Measurements from ENCODE around the gene TAGLN. TPM values are rescaled to one million over a fixed set of nuclear protein-coding genes. Genes with fewer than 3 reads are reported as not detected.

TAGLN gene
- polyA plus RNA-seq, 4 donors = 57.9 to 611 (median 134) TPM

GRCh38 chr11:117188620-117189081, 10.5 kb upstream of the TAGLN start:
- H3K27ac ChIP-seq (ENCODE audit: low read depth in 1 of 3, low read length in 2 of 3) = no peak overlapping the region
- 83 to 89% (median 87%) methylated on average over 19 to 20 of the region's 20 CpGs for whole genome bisulfite sequencing, 3 donors
- H3K4me1 ChIP-seq (ENCODE audit: control insufficient read depth in 3 of 3, insufficient read depth in 2 of 3, low read depth in 1 of 3, low read length in 2 of 3) = peaks cover 0 to 9% (median 0%) of the 10 kb centered on the region in 3 donors
- peaks cover 6 to 91% (median 12%) of the 10 kb centered on the region in 3 donors for H3K36me3 ChIP-seq (ENCODE audit: control insufficient read depth in 3 of 3, insufficient read depth in 2 of 3, low read depth in 1 of 3, low read length in 3 of 3)
- no peak for FAIRE-seq
- H3K9me3 ChIP-seq (ENCODE audit: control insufficient read depth in 2 of 2, insufficient read depth in 1 of 2, low read depth in 1 of 2, low read length in 1 of 2) = no peaks in the 10 kb centered on the region
- H3K27me3 ChIP-seq (ENCODE audit: control insufficient read depth in 3 of 3, insufficient read depth in 3 of 3, low read length in 3 of 3) = no peaks in the 10 kb centered on the region
- no peak for DNase-seq
- no peak overlapping the region for H3K4me3 ChIP-seq (ENCODE audit: low read depth in 1 of 3, low read length in 3 of 3)

- Histone ChIP-seq H3K27me3 (ENCODE audit: control insufficient read depth in 3 of 3, insufficient read depth in 3 of 3, low read length in 3 of 3) (no peaks in the 10 kb centered on the region), H3K4me3 (ENCODE audit: low read depth in 1 of 3, low read length in 3 of 3) (no peak overlapping the region), H3K4me1 (ENCODE audit: control insufficient read depth in 3 of 3, insufficient read depth in 2 of 3, low read depth in 1 of 3, low read length in 2 of 3) (peaks cover 0 to 9% (median 3%) of the 10 kb centered on the region in 3 donors), H3K27ac (ENCODE audit: low read depth in 1 of 3, low read length in 2 of 3) (peak overlapping the region in 1 of 3 donors; percentile 26), H3K36me3 (ENCODE audit: control insufficient read depth in 3 of 3, insufficient read depth in 2 of 3, low read depth in 1 of 3, low read length in 3 of 3) (peaks cover 6 to 93% (median 13%) of the 10 kb centered on the region in 3 donors), H3K9me3 (ENCODE audit: control insufficient read depth in 2 of 2, insufficient read depth in 1 of 2, low read depth in 1 of 2, low read length in 1 of 2) (no peaks in the 10 kb centered on the region)
- no peak for FAIRE-seq
- no peak for DNase-seq
- 88 to 94% (median 92%) methylated on average over 22 of the region's 22 CpGs for WGBS, 3 donors
These were observed 9.8 kb upstream of the TAGLN start for GRCh38 chr11:117189191-117189940.

- Histone ChIP-seq H3K4me3 (ENCODE audit: low read depth in 1 of 3, low read length in 3 of 3) (no peak overlapping the region), H3K9me3 (ENCODE audit: control insufficient read depth in 2 of 2, insufficient read depth in 1 of 2, low read depth in 1 of 2, low read length in 1 of 2) (no peaks in the 10 kb centered on the region), H3K4me1 (ENCODE audit: control insufficient read depth in 3 of 3, insufficient read depth in 2 of 3, low read depth in 1 of 3, low read length in 2 of 3) (peaks cover 0 to 7% (median 3%) of the 10 kb centered on the region in 3 donors), H3K36me3 (ENCODE audit: control insufficient read depth in 3 of 3, insufficient read depth in 2 of 3, low read depth in 1 of 3, low read length in 3 of 3) (peaks cover 6 to 98% (median 13%) of the 10 kb centered on the region in 3 donors), H3K27ac (ENCODE audit: low read depth in 1 of 3, low read length in 2 of 3) (no peak overlapping the region), H3K27me3 (ENCODE audit: control insufficient read depth in 3 of 3, insufficient read depth in 3 of 3, low read length in 3 of 3) (no peaks in the 10 kb centered on the region)
- 72 to 84% (median 78%) methylated on average over 8 of the region's 8 CpGs for WGBS, 3 donors
- FAIRE-seq (no peak), DNase-seq (no peak)
These were observed 9.1 kb upstream of the TAGLN start for GRCh38 chr11:117189941-117190544.

GRCh38 chr11:117191680-117192400, 7.3 kb upstream of the TAGLN start:
- no peak for DNase-seq
- Histone ChIP-seq H3K4me3 (ENCODE audit: low read depth in 1 of 3, low read length in 3 of 3) (no peak overlapping the region), H3K27me3 (ENCODE audit: control insufficient read depth in 3 of 3, insufficient read depth in 3 of 3, low read length in 3 of 3) (no peaks in the 10 kb centered on the region), H3K27ac (ENCODE audit: low read depth in 1 of 3, low read length in 2 of 3) (no peak overlapping the region), H3K36me3 (ENCODE audit: control insufficient read depth in 3 of 3, insufficient read depth in 2 of 3, low read depth in 1 of 3, low read length in 3 of 3) (peaks cover 13 to 98% (median 15%) of the 10 kb centered on the region in 3 donors), H3K9me3 (ENCODE audit: control insufficient read depth in 2 of 2, insufficient read depth in 1 of 2, low read depth in 1 of 2, low read length in 1 of 2) (no peaks in the 10 kb centered on the region), H3K4me1 (ENCODE audit: control insufficient read depth in 3 of 3, insufficient read depth in 2 of 3, low read depth in 1 of 3, low read length in 2 of 3) (peaks cover 0 to 6% (median 3%) of the 10 kb centered on the region in 3 donors)
- 93 to 94% (median 94%) methylated on average over 26 of the region's 26 CpGs for WGBS, 3 donors
- no peak for FAIRE-seq

- H3K27ac ChIP-seq (ENCODE audit: low read depth in 1 of 3, low read length in 2 of 3) = no peak overlapping the region
- no peak overlapping the region for H3K4me3 ChIP-seq (ENCODE audit: low read depth in 1 of 3, low read length in 3 of 3)
- FAIRE-seq (no peak), DNase-seq (no peak)
- peaks cover 0 to 6% (median 3%) of the 10 kb centered on the region in 3 donors for H3K4me1 ChIP-seq (ENCODE audit: control insufficient read depth in 3 of 3, insufficient read depth in 2 of 3, low read depth in 1 of 3, low read length in 2 of 3)
- 94 to 97% (median 95%) methylated on average over 13 to 17 of the region's 17 CpGs for WGBS, 3 donors
- H3K36me3 ChIP-seq (ENCODE audit: control insufficient read depth in 3 of 3, insufficient read depth in 2 of 3, low read depth in 1 of 3, low read length in 3 of 3) = peaks cover 13 to 98% (median 15%) of the 10 kb centered on the region in 3 donors
- H3K9me3 ChIP-seq (ENCODE audit: control insufficient read depth in 2 of 2, insufficient read depth in 1 of 2, low read depth in 1 of 2, low read length in 1 of 2) = no peaks in the 10 kb centered on the region
- no peaks in the 10 kb centered on the region for H3K27me3 ChIP-seq (ENCODE audit: control insufficient read depth in 3 of 3, insufficient read depth in 3 of 3, low read length in 3 of 3)
These were observed 6.7 kb upstream of the TAGLN start for GRCh38 chr11:117192401-117192875.

GRCh38 chr11:117193130-117194020, 5.8 kb upstream of the TAGLN start:
- Histone ChIP-seq H3K9me3 (ENCODE audit: control insufficient read depth in 2 of 2, insufficient read depth in 1 of 2, low read depth in 1 of 2, low read length in 1 of 2) (no peaks in the 10 kb centered on the region), H3K36me3 (ENCODE audit: control insufficient read depth in 3 of 3, insufficient read depth in 2 of 3, low read depth in 1 of 3, low read length in 3 of 3) (peaks cover 13 to 98% (median 15%) of the 10 kb centered on the region in 3 donors), H3K4me3 (ENCODE audit: low read depth in 1 of 3, low read length in 3 of 3) (no peak overlapping the region), H3K27ac (ENCODE audit: low read depth in 1 of 3, low read length in 2 of 3) (no peak overlapping the region), H3K27me3 (ENCODE audit: control insufficient read depth in 3 of 3, insufficient read depth in 3 of 3, low read length in 3 of 3) (no peaks in the 10 kb centered on the region), H3K4me1 (ENCODE audit: control insufficient read depth in 3 of 3, insufficient read depth in 2 of 3, low read depth in 1 of 3, low read length in 2 of 3) (peaks cover 0 to 10% (median 3%) of the 10 kb centered on the region in 3 donors)
- FAIRE-seq (no peak), DNase-seq (no peak)
- WGBS, 3 donors = 93 to 95% (median 94%) methylated on average over 15 of the region's 15 CpGs

GRCh38 chr11:117194267-117194666, 4.9 kb upstream of the TAGLN start:
- no peak for DNase-seq
- H3K4me3 ChIP-seq (ENCODE audit: low read depth in 1 of 3, low read length in 3 of 3) = no peak overlapping the region
- no peaks in the 10 kb centered on the region for H3K27me3 ChIP-seq (ENCODE audit: control insufficient read depth in 3 of 3, insufficient read depth in 3 of 3, low read length in 3 of 3)
- no peak for FAIRE-seq
- H3K27ac ChIP-seq (ENCODE audit: low read depth in 1 of 3, low read length in 2 of 3) = peak overlapping the region in 1 of 3 donors; percentile 11
- WGBS, 3 donors = 78 to 84% (median 83%) methylated on average over 5 of the region's 5 CpGs
- peaks cover 13 to 94% (median 15%) of the 10 kb centered on the region in 3 donors for H3K36me3 ChIP-seq (ENCODE audit: control insufficient read depth in 3 of 3, insufficient read depth in 2 of 3, low read depth in 1 of 3, low read length in 3 of 3)
- no peaks in the 10 kb centered on the region for H3K9me3 ChIP-seq (ENCODE audit: control insufficient read depth in 2 of 2, insufficient read depth in 1 of 2, low read depth in 1 of 2, low read length in 1 of 2)
- H3K4me1 ChIP-seq (ENCODE audit: control insufficient read depth in 3 of 3, insufficient read depth in 2 of 3, low read depth in 1 of 3, low read length in 2 of 3) = peaks cover 0 to 18% (median 3%) of the 10 kb centered on the region in 3 donors
